Measurements from ENCODE around the gene MOV10L1. TPM values are rescaled to one million over a fixed set of nuclear protein-coding genes. Genes with fewer than 3 reads are reported as not detected.
"Not testable (repeated sequence)": the region's sequence is repeated elsewhere in the genome, so short reads cannot be mapped to it uniquely, and the experiment has no call there.

The MOV10L1 gene
- total RNA-seq, 1 donor from 2014 or later, result 26.0 TPM

GRCh38 chr22:50137277-50137676 lies 47.5 kb downstream of the MOV10L1 start:
- not testable (repeated sequence) for DNase-seq (ENCODE audit: low read depth, low spot score)

- DNase-seq (ENCODE audit: low read depth, low spot score), result no peak
Measured at GRCh38 chr22:50138041-50138440, 48.2 kb downstream of the MOV10L1 start.

- no peak for DNase-seq (ENCODE audit: low read depth, low spot score)
Measured at GRCh38 chr22:50138988-50139387, 49.2 kb downstream of the MOV10L1 start.

- no peak for DNase-seq (ENCODE audit: low read depth, low spot score)
Measured at GRCh38 chr22:50139843-50140415, 50.1 kb downstream of the MOV10L1 start.

GRCh38 chr22:50140615-50141014 lies 50.8 kb downstream of the MOV10L1 start:
- DNase-seq (ENCODE audit: low read depth, low spot score), result no peak

GRCh38 chr22:50141462-50141861 lies 51.7 kb downstream of the MOV10L1 start:
- no peak for DNase-seq (ENCODE audit: low read depth, low spot score)

GRCh38 chr22:50141891-50142363 lies 52.1 kb downstream of the MOV10L1 start:
- DNase-seq (ENCODE audit: low read depth, low spot score), result no peak

GRCh38 chr22:50143096-50143495 lies 53.3 kb downstream of the MOV10L1 start:
- no peak for DNase-seq (ENCODE audit: low read depth, low spot score)

GRCh38 chr22:50144005-50144614 lies 54.3 kb downstream of the MOV10L1 start:
- DNase-seq (ENCODE audit: low read depth, low spot score), result no peak

- no peak for DNase-seq (ENCODE audit: low read depth, low spot score)
Measured at GRCh38 chr22:50145721-50146438, 56.1 kb downstream of the MOV10L1 start.

- DNase-seq (ENCODE audit: low read depth, low spot score), result no peak
Measured at GRCh38 chr22:50146439-50147238, 56.8 kb downstream of the MOV10L1 start.

- DNase-seq (ENCODE audit: low read depth, low spot score), result not testable (repeated sequence)
Measured at GRCh38 chr22:50147258-50148165, 57.7 kb downstream of the MOV10L1 start.

- DNase-seq (ENCODE audit: low read depth, low spot score), result no peak
Measured at GRCh38 chr22:50148166-50148500, 58.3 kb downstream of the MOV10L1 start.

GRCh38 chr22:50148991-50149721 lies 59.4 kb downstream of the MOV10L1 start:
- peak; percentile 22 for DNase-seq (ENCODE audit: low read depth, low spot score)

GRCh38 chr22:50150161-50151129 lies 60.6 kb downstream of the MOV10L1 start:
- no peak for DNase-seq (ENCODE audit: low read depth, low spot score)

GRCh38 chr22:50151571-50152537 lies 62.0 kb downstream of the MOV10L1 start:
- no peak for DNase-seq (ENCODE audit: low read depth, low spot score)

GRCh38 chr22:50153056-50153755 lies 63.4 kb downstream of the MOV10L1 start:
- DNase-seq (ENCODE audit: low read depth, low spot score), result no peak

All from pulmonary artery endothelial cell (primary cell).